Body of pancreas (tissue), 4 donors: Measurements from ENCODE around the gene BAG3.

ENCODE experiments used
- POLR2A ChIP-seq, 3 donors: fragments of 450-650 bp; IDR thresholded peaks; one replicate each; pipeline ENCODE4 v1.6.1; 2016; ENCODE audit warnings: antibody characterized with exemption in 3 of 3, mild to moderate bottlenecking in 2 of 3
- TF ChIP-seq, protein P1 (sequence below), 7 experiments: fragments of 450-650 bp in 4 of 7; fragments of 200-600 bp in 3 of 7; sonication (generic) in 3 of 7; IDR thresholded peaks; one replicate each; pipeline ENCODE4 v1.5.1; 2016 to 2019; ENCODE audit warnings: antibody characterized with exemption in 7 of 7

DNA sequence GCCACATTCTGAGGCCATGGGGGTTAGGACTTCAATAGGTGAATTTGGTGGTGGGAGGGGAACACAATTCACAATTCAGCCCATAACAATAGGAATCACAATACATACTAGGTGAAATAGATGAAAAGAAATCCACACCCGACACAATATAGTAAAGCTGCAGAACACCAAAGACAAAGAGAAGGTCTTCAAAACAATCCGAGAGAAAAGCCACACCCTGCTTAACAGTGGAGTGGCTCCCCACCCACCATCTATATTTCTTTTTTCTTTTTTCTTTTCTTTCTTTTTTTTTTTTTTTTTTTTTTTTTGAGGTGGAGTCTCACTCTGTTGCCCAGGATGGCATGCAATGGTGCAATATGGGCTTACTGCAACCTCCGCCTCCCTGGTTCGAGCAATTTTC is 39.7 kb upstream of the BAG3 start:
- TF ChIP-seq, protein P1, sequence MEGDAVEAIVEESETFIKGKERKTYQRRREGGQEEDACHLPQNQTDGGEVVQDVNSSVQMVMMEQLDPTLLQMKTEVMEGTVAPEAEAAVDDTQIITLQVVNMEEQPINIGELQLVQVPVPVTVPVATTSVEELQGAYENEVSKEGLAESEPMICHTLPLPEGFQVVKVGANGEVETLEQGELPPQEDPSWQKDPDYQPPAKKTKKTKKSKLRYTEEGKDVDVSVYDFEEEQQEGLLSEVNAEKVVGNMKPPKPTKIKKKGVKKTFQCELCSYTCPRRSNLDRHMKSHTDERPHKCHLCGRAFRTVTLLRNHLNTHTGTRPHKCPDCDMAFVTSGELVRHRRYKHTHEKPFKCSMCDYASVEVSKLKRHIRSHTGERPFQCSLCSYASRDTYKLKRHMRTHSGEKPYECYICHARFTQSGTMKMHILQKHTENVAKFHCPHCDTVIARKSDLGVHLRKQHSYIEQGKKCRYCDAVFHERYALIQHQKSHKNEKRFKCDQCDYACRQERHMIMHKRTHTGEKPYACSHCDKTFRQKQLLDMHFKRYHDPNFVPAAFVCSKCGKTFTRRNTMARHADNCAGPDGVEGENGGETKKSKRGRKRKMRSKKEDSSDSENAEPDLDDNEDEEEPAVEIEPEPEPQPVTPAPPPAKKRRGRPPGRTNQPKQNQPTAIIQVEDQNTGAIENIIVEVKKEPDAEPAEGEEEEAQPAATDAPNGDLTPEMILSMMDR (IDR thresholded peaks at IDR 0.05), result no peak
- TF ChIP-seq POLR2A (IDR thresholded peaks at IDR 0.05), result no peak
